Measurements from ENCODE around the gene ADCK1.
"Not testable (repeated sequence)": the region's sequence is repeated elsewhere in the genome, so short reads cannot be mapped to it uniquely, and the experiment has no call there.

Gene ADCK1

DNA sequence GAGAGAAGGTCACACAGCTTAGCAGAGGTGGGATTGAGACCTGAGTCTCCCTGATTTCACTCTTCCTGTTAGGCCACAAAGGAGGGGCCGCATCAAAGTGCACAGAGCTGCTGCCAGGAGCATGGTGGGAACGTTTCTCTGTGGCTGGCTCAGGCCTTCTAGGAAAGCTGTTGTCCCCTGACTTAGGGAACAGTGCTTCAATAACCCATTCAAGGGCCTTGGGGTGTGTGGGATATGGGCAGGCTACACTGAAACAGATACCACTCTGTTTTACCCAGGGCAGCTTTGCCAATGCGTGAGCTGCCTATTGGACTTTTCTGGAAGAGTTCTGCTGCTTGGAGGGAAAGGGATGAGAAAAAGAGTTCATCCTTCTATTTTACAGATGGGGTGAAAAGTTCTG, 110.0 kb downstream of the ADCK1 start:
- TF ChIP-seq, protein P1, sequence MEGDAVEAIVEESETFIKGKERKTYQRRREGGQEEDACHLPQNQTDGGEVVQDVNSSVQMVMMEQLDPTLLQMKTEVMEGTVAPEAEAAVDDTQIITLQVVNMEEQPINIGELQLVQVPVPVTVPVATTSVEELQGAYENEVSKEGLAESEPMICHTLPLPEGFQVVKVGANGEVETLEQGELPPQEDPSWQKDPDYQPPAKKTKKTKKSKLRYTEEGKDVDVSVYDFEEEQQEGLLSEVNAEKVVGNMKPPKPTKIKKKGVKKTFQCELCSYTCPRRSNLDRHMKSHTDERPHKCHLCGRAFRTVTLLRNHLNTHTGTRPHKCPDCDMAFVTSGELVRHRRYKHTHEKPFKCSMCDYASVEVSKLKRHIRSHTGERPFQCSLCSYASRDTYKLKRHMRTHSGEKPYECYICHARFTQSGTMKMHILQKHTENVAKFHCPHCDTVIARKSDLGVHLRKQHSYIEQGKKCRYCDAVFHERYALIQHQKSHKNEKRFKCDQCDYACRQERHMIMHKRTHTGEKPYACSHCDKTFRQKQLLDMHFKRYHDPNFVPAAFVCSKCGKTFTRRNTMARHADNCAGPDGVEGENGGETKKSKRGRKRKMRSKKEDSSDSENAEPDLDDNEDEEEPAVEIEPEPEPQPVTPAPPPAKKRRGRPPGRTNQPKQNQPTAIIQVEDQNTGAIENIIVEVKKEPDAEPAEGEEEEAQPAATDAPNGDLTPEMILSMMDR (IDR thresholded peaks at IDR 0.05; ENCODE audit: extremely low read depth, insufficient read depth, missing control alignments): no peak
- DNase-seq (ENCODE audit: low spot score): no peak
- in situ Hi-C loops (cut with MboI; ENCODE audit: low pct_unique_long_range_greater_than_20kb, low sequenced_read_pairs, unreplicated experiment): no loop called here

DNA sequence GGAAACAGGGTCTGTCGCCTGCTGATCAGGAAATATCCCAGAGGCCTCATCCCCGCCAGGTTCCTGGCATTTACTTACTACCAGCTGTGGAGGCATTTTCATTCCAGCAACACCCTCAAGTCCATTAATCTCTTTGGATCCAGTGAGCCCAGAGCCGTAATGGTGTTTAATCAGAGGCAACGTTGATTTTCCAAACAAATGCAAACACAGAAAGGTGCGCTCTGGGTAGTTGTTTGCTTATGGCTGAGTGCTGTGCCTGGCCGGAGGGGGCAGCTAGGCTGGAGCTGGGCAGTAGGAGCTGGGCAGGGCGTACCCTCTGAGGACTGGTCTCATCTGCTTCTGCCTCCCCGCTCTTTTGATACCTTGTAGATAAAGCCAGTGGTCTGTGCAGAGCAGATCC, 110.6 kb downstream of the ADCK1 start:
- TF ChIP-seq, protein P1 (IDR thresholded peaks at IDR 0.05; ENCODE audit: extremely low read depth, insufficient read depth, missing control alignments): no peak
- DNase-seq (ENCODE audit: low spot score): no peak
- in situ Hi-C loops (cut with MboI; ENCODE audit: low pct_unique_long_range_greater_than_20kb, low sequenced_read_pairs, unreplicated experiment): no loop called here

DNA sequence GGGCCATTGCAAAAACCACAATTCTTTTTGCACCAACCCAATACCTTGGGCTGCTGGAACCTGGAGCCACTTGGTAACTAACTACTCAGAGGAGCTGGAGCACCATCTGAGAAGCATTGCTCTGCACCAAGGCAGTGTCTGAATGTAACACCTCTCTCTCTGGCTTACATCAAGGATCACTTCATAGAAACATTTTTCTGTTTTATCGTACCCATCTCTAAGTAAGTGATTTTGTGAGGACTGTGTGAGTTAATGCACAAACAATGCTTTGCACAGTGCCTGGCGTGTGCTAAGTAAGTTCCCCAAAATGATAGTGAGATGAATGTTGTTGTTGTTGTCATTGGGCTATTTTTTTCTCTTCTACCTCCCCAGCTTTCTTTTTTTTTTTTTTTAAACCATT, 111.4 kb downstream of the ADCK1 start:
- DNase-seq (ENCODE audit: low spot score): no peak
- TF ChIP-seq, protein P1 (IDR thresholded peaks at IDR 0.05; ENCODE audit: extremely low read depth, insufficient read depth, missing control alignments): no peak
- in situ Hi-C loops (cut with MboI; ENCODE audit: low pct_unique_long_range_greater_than_20kb, low sequenced_read_pairs, unreplicated experiment): no loop called here

DNA sequence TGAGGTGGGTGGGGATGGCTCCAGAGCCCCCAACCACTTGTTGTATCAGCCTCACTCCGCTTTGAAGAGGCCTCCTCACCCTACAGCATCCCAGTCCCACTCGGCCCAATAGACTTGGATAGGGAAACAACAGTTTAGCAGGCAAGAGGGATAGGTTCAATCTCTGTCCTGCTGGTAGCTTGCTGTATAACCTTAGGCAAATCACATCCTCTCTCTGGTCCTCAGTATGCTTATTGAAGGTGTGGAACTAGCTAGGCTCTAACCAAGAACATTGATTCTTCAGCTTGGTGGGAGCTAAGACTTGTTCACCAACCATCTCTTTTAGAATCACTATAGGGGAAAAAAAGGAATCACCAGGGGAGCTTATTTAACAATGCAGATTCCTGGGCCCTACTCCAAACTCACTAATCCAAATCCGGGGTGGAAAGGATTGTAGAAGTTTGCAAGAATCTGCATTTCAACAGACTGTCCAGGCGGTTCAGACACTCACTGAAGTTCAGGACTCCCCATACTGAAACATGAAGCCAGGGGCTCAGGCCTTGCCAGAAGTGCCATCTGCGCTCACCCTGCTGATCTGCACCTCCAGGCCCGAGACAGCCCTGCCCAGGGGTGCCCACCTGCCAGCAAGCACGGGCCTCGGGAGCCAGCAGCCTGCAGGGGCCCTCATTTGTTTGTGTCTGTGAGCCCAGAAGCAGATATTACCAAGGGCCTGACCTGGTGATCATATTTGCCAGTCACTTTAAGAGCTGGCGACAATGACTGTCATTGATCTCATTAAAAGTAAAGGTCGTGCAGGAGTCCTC, 113.0 kb downstream of the ADCK1 start:
- DNase-seq (ENCODE audit: low spot score): no peak
- in situ Hi-C loops (cut with MboI; ENCODE audit: low pct_unique_long_range_greater_than_20kb, low sequenced_read_pairs, unreplicated experiment): no loop called here
- TF ChIP-seq, protein P1 (IDR thresholded peaks at IDR 0.05; ENCODE audit: extremely low read depth, insufficient read depth, missing control alignments): no peak

DNA sequence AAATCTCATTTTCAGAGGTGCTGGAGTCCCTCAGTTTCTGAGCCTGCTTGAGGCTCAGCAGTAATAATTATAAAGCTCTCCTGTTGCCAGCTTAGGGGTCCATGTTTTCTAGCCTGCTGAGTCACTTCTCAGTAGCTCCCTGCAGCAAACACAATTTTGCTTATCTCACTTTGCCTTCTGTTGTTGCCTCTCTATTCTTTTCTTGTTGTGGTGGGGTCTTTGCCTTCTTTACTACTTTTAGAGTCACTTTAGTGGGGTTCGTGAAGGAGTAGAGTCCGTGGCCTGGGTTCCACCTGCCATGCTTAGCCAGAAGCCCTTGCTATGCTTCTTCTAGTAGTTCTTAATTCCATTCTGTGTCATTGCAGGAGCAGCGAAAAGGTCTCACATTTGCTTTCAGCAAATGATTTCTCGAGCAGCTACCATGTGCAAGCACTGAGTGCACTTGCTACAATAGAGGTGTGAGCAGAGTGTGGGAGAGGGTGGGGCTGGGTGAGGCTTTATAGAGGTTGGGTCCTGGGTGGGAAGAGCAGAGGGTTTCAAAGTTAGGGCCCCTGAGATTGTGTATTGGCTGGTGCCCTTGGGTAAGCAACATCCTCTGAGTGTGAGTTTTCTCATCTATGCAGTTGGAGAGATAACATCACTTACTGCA, 114.3 kb downstream of the ADCK1 start:
- TF ChIP-seq, protein P1 (IDR thresholded peaks at IDR 0.05; ENCODE audit: extremely low read depth, insufficient read depth, missing control alignments): no peak
- in situ Hi-C loops (cut with MboI; ENCODE audit: low pct_unique_long_range_greater_than_20kb, low sequenced_read_pairs, unreplicated experiment): no loop called here
- no peak for DNase-seq (ENCODE audit: low spot score)

DNA sequence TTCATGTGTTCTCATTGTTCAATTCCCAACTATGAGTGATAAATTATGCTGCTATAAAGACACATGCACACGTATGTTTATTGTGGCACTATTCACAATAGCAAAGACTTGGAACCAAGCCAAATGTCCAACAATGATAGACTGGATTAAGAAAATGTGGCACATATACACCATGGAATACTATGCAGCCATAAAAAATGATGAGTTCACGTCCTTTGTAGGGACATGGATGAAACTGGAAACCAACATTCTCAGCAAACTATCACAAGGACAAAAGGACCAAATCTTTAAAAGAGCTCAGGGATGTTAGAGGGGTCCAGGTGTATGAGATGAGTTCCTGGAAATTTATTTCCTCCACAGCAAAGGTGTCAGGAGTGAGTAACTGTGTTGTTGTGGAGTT, 115.5 kb downstream of the ADCK1 start:
- in situ Hi-C loops (cut with MboI; ENCODE audit: low pct_unique_long_range_greater_than_20kb, low sequenced_read_pairs, unreplicated experiment): not testable (repeated sequence)

DNA sequence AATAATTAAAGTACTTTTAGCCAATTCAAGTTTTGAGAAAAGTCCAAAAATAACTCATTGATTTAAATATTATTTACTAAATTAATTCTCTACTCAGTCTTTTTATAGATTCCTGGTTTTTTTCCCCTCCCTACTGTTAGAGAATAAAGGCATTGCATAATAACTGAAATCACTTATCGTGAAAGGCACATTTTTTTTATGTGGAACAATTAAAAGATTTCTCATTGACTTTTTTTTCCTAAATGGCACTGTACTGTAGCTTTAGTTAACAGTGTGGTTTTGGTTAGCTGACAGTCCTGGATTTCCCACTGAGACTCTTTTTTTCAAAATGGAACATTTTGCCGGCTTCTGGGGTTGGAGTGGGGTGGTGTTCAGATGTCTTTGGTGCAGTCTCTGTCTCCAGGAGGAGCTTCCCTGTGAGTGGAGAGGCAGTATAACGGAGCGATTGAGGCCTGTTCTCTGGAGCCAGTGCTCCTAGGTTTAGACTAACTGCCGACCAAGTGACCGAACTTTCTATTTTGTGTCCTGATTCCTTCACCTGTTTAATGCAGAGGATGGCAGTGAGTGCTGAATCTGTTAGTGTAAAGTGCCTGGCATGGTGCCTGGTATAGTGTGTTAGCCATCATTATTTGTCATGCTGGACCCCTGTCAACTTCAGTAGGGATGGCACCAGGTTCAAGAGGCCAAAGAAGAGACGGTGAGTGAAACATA, 117.7 kb downstream of the ADCK1 start:
- in situ Hi-C loops (cut with MboI; ENCODE audit: low pct_unique_long_range_greater_than_20kb, low sequenced_read_pairs, unreplicated experiment): no loop called here
- TF ChIP-seq, protein P1 (IDR thresholded peaks at IDR 0.05; ENCODE audit: extremely low read depth, insufficient read depth, missing control alignments): no peak
- no peak for DNase-seq (ENCODE audit: low spot score)

More for the DNA sequence above, 115.5 kb downstream of the ADCK1 start:
- DNase-seq (ENCODE audit: low spot score): not testable (repeated sequence)
